ENCODE data around the gene SAMD8.

DNA sequence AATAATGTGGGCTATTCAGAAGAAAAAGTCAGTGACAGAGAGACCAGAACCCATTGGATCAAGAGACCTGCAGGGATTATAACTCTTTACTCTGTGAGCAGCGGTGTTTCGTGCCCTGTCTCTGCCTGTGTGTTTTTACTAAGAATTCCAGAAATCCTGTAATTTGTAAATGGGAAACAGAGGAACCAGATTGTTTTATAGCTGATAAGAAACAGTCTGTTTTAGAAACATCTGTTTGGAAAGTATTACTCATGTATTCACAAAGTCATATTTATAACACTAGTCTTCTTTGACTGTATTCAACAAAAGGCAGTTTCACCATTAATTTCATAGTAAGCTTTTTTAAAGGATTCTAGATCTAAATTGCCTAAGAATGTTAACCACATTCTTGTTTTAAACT is 69.1 kb downstream of the SAMD8 start:
- TF ChIP-seq EP300 (IDR thresholded peaks at IDR 0.05; ENCODE audit: borderline replicate concordance in 1 of 2, low read depth in 2 of 2, low read length in 2 of 2) (no peak), CEBPB (IDR thresholded peaks at IDR 0.05; ENCODE audit: low read depth, low read length) (no peak), RAD21 (IDR thresholded peaks at IDR 0.05 in 1 of 2, conservative IDR thresholded peaks at IDR 0.05 in 1 of 2; ENCODE audit: low read depth in 2 of 2, low read length in 2 of 2) (no peak), SIN3A (conservative IDR thresholded peaks at IDR 0.05 in 1 of 2, IDR thresholded peaks at IDR 0.05 in 1 of 2; ENCODE audit: low read depth in 1 of 2, low read length in 2 of 2) (no peak), JUND (IDR thresholded peaks at IDR 0.05; ENCODE audit: low read length) (no peak), GABPA (IDR thresholded peaks at IDR 0.05; ENCODE audit: borderline replicate concordance, insufficient read depth, low read length) (no peak)
- TF ChIP-seq, protein P1, sequence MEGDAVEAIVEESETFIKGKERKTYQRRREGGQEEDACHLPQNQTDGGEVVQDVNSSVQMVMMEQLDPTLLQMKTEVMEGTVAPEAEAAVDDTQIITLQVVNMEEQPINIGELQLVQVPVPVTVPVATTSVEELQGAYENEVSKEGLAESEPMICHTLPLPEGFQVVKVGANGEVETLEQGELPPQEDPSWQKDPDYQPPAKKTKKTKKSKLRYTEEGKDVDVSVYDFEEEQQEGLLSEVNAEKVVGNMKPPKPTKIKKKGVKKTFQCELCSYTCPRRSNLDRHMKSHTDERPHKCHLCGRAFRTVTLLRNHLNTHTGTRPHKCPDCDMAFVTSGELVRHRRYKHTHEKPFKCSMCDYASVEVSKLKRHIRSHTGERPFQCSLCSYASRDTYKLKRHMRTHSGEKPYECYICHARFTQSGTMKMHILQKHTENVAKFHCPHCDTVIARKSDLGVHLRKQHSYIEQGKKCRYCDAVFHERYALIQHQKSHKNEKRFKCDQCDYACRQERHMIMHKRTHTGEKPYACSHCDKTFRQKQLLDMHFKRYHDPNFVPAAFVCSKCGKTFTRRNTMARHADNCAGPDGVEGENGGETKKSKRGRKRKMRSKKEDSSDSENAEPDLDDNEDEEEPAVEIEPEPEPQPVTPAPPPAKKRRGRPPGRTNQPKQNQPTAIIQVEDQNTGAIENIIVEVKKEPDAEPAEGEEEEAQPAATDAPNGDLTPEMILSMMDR (IDR thresholded peaks at IDR 0.05; ENCODE audit: control extremely low read depth in 1 of 3, insufficient read depth in 1 of 3, low read depth in 1 of 3, low read length in 3 of 3) = no peak

Measured in H1 (cell line).